ENCODE results near the gene ROS1. TPM values are rescaled to one million over a fixed set of nuclear protein-coding genes. Genes with fewer than 3 reads are reported as not detected.
"Not testable (repeated sequence)": the region's sequence is repeated elsewhere in the genome, so short reads cannot be mapped to it uniquely, and the experiment has no call there.

The ROS1 gene
- polyA plus RNA-seq, 3 donors, result 0.08 to 0.14 (median 0.14) TPM

DNA sequence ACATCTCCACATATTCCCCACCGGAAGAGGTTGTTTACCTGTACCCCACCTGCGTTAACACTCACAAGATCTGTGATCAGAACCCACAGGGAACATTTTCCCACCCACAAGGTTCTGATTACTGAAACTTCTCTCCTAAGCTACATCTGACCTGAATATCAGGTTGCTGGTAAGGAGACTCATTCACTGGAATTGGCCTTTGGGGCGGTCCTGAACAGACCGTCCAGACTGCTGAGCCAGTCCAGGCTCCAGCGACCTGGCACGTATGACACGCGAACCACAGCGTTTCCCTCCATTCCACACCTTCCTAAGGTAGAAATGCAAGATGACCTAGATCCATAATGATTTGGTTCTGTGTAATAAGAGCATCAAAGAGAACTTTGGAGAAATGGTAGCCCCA, 150.5 kb downstream of the ROS1 start:
- DNase-seq (ENCODE audit: extremely low read depth in 1 of 11, low read depth in 9 of 11, low spot score in 4 of 11), result no peak

DNA sequence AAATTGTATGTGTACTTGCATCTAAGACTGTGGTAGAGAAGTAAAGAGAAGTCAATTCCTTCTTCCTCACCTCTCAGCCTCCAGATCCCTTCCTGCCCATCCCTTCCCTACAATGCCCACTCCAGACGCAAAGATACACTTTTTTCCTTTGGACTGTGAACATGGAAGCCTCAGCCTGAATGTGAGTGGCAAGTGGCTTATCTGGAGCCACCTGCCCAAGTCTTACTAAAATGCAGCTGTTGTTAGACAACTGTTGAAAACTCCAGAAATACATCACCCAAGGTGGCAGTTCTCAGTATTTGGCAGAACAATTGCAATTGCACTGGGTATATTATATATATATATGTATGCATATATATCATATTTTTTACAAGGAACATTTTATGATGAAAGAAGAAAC, 152.9 kb downstream of the ROS1 start:
- DNase-seq (ENCODE audit: extremely low read depth in 1 of 11, low read depth in 9 of 11, low spot score in 4 of 11), result no peak

DNA sequence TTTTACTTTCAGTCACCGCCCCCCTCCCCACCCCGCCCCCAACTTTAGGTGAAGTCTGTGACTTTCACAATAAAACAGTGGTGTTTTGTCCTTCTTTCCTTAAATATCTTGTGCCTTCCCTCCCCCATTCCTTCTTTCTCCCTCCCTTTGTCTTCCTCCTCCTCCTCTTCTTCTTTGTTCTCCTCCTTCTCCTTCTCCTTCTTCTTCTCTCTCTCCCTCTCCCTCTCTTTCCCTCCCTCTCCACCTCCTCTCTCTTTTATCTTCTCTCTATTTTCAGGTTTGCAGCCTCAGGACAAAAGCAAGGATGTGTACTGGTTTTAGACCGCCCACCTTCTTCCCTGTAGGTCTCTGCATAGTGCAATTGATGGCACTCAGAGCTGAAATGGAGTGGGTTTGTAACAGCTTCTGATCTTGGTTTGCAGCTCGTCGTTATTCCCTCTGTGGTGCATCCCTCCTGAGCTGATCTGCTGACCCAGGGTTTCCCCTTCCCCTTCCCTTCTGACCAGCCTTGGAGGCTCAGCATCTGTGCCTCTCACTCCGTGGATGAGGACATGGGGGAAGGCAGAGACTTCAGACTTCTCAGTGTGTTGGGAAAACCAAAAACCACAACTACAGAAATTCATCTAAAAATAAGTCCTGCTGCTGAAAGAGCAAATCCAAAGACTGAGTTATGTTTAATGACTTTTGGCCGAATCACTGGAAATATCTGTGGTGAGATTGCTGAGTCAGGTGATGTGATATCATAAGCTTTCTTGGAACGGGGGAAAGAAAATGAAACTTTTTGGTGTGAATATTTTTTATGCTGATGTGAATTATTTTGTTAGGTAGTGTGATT, 153.5 kb downstream of the ROS1 start:
- no peak for DNase-seq (ENCODE audit: extremely low read depth in 1 of 11, low read depth in 9 of 11, low spot score in 4 of 11)

GRCh38 chr6:117270843-117271507, 154.8 kb downstream of the ROS1 start:
- DNase-seq (ENCODE audit: extremely low read depth in 1 of 11, low read depth in 9 of 11, low spot score in 4 of 11), result no peak

DNA sequence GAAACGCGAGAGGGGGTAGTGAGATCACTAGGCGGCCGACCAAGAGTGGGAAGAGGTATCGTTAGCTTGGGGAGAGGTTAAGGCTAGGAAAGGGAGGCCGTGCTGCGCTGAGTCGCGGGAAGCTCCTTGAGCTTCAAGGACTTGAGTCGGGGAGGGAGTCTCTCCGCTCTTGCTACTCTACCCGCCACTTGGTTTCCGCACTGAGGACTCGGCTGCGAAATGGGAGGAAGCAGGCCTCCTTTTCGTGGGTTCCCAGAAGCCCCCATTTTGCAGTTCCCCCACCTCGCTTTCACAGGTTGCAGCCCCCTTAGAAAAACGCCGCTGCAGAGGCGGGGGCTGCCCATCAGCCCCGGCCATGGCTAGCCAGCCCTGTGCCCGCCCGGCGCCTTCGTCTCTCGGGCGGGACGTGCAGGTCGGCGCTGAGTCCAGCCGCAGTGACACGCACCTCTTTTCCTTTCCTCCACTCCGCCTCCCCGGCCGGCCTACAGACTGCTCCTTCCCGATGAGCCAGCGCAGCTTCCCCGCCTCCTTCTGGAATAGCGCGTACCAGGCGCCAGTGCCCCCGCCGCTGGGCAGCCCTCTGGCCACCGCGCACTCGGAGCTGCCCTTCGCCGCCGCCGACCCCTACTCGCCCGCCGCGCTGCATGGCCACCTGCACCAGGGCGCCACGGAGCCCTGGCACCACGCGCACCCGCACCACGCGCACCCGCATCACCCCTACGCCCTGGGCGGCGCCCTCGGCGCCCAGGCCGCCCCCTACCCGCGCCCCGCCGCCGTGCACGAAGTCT, 155.5 kb downstream of the ROS1 start:
- DNase-seq (ENCODE audit: extremely low read depth in 1 of 11, low read depth in 9 of 11, low spot score in 4 of 11), result no peak

DNA sequence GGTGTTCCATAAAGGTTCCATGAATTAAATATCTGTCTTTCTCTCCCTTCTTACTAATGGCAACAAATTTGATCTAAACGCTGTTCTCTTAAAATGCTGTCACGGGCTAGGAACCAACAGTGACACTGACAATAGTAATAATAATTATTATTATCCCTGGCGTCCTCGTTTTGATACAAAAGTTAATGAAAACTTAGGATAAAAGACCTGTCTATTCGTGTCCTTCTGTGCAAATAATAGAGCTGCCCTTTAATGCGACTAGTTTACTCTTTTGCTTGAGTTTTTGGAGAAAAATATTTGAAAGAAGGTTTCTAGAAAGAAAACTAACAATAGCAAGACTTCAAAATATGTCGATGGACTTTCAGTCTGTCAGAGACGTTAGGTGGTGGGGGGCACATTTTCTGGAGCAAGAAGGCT, 156.1 kb downstream of the ROS1 start:
- DNase-seq (ENCODE audit: extremely low read depth in 1 of 11, low read depth in 9 of 11, low spot score in 4 of 11), result no peak

DNA sequence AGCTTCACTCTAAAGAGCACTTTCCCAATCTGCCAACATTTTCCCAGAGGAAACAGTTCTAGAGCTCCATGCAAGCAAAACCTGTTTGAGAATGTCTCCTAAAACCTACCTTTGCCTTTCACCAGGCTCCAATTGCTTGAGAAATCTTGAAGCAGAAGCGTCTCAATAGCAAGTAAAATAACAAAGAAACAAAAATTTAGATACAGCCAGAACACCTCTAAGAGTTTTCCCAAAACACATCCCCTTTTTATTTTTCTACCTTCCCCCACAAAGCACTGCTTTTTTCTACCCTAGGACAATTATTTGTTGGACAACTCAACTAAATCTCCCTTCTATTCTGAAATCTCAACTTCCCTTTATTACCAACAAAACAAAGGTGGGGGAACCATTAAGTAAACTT, 156.8 kb downstream of the ROS1 start:
- DNase-seq (ENCODE audit: extremely low read depth in 1 of 11, low read depth in 9 of 11, low spot score in 4 of 11), result no peak

- no peak for DNase-seq (ENCODE audit: extremely low read depth in 1 of 11, low read depth in 9 of 11, low spot score in 4 of 11)
Observed at GRCh38 chr6:117267766-117268534, 157.8 kb downstream of the ROS1 start.

GRCh38 chr6:117267054-117267347, 158.7 kb downstream of the ROS1 start:
- no peak for DNase-seq (ENCODE audit: extremely low read depth in 1 of 11, low read depth in 9 of 11, low spot score in 4 of 11)

DNA sequence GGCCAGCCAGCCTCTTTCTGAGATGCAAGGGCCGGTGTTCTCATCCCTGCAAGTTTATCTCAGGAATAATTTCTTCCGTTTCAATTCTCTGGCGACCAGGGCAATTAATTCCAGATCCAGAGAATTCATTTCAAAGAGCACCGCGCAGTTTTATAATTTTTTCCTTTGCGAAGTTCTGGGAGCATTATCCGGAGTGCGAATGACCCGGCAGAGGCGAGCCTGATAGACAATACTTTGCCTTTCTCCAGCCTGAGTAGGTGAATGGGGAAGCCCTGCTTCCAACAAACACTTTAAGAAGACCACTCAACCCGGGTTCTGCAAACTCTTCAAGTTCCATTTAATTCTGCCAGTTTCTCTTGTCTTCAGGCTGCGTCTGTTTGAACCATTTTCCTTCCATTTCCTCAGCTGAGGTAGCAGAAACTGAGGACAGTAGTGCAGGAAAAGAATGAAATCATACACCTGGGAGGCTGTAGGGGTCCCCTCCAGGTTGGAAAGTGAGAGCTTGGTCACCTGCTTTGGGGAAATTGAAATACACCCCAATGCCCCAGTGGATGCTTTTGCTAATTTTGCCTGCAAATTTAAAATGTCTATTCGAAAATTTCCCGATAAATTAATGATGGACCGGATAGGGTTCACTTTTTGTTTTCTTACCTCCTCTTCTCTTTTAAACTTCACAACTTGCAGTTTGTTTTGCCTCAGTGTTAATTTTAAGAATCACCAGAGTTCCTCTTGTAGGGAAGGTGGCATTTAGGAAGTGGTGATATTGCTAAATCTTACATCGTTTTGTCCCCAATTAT, 159.3 kb downstream of the ROS1 start:
- no peak for DNase-seq (ENCODE audit: extremely low read depth in 1 of 11, low read depth in 9 of 11, low spot score in 4 of 11)

DNA sequence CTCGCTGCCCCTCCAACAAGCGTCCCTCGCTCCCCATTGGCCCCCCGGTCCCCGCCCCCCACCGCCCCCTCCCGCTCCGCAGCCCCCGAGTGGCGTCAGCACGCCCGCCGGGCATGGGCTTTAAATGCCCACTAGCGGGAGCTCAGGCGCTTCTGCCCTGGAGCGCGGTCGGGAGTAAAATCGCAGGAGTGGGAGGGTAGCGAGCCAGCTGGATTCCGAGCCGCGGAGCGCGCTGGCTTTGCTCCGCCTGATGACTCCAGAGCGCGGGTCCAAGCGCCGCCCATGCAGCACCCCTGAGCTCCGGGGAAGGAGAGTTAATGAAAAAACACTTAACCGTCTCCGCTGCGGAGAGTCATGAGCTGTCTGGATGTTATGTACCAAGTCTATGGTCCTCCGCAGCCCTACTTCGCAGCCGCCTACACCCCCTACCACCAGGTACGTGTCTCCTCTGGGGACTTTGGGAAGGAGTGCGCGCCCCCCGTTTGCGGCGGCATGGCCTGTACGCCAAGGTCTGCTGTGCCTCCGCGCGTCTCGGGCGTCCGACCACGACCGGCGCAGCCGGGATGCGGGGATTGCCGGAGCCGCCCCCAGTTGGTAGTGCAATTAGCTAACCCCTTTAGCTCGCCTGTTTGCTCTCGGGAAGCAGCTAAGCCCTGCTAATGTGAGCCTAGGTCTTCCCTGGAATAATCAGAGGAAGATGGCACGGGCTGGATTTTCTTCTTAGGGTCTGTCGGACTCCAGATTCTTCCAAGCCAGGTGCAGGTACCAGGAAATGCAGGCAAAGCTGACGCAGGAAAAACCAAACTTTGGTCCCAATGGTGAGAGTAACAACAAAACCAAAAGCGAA, 160.1 kb downstream of the ROS1 start, which contains the start of gene VGLL2:
TSS of gene VGLL2 (plus strand) at position 149 of the 847 bp plus-strand sequence. CDS start at position 355, 206 bp downstream.
- peak in 8 of 11 donors; percentile 39 to 56 (median 48) for DNase-seq (ENCODE audit: extremely low read depth in 1 of 11, low read depth in 9 of 11, low spot score in 4 of 11)

DNA sequence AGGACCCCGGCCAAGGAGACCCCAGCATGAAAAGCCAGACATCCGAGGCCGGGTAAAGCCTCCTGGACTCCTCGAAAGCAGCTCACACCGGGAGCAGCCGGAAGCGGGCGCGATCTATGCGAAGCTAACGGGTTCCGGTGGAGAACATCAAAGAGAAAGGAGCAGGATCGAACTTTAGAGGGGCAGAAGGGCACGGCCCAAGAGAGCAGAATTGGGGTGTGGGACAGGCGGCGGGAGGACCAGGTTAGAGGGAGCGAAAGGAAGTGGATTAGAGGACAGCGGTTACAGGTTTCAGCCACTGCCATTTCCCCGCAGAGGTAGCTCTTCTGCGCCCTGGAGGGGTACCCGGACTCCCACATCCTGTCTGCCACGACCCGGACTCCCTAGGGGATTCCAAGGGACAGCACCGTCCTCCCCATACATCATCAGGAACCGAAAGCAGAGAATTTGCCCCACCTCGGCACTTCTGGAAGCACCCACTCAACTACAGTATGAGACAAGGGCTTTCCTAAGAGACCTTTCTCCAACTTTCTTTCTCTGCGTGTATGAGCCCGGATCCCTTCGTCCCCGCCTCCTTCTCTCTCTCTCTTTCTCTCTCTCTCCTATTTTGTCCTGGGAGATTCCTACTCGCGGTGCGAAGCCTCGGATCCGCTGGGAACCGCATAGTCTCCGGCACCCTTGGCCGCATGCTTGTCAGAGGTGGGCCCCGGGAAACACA, 160.9 kb downstream of the ROS1 start:
- DNase-seq (ENCODE audit: extremely low read depth in 1 of 11, low read depth in 9 of 11, low spot score in 4 of 11), result no peak

DNA sequence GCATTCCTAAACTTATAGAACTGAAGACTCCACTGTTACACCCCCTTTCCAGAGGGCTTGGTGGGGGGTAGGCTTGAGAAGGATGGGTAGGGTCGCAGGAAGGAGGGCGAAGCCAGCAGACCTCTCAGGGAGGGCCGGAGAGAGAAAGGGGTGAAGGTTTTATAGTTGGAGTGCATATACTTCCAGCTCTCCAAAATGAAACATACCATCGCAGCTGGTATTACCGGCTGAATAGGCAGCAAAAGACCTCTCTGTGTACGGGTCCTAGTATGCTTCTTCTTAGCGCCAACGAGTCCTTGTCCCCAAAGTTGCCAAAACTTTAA, 161.4 kb downstream of the ROS1 start:
- no peak for DNase-seq (ENCODE audit: extremely low read depth in 1 of 11, low read depth in 9 of 11, low spot score in 4 of 11)

- no peak for DNase-seq (ENCODE audit: extremely low read depth in 1 of 11, low read depth in 9 of 11, low spot score in 4 of 11)
Observed at GRCh38 chr6:117263353-117263927, 162.3 kb downstream of the ROS1 start.

- DNase-seq (ENCODE audit: extremely low read depth in 1 of 11, low read depth in 9 of 11, low spot score in 4 of 11), result no peak
Observed at GRCh38 chr6:117262799-117263198, 162.9 kb downstream of the ROS1 start.

- no peak for DNase-seq (ENCODE audit: extremely low read depth in 1 of 11, low read depth in 9 of 11, low spot score in 4 of 11)
Observed at GRCh38 chr6:117253785-117254184, 172.0 kb downstream of the ROS1 start.

DNA sequence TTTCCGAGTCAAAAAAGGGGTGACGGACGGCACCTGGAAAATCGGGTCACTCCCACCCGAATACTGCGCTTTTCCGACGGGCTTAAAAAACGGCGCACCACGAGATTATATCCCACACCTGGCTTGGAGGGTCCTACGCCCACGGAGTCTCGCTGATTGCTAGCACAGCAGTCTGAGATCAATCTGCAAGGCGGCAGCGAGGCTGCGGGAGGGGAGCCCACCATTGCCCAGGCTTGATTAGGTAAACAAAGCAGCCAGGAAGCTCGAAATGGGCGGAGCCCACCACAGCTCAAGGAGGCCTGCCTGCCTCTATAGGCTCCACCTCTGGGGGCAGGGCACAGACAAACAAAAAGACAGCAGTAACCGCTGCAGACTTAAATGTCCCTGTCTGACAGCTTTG, 180.8 kb downstream of the ROS1 start:
- DNase-seq (ENCODE audit: extremely low read depth in 1 of 11, low read depth in 9 of 11, low spot score in 4 of 11), result not testable (repeated sequence)
